Prostate gland (tissue), 2 donors: ENCODE measurements around the gene HAO2.

Experiments used
- CTCF ChIP-seq, 4 experiments: fragments of 200-600 bp in 2 of 4; fragments of 450-650 bp in 2 of 4; sonication (generic) in 2 of 4; IDR thresholded peaks; 1 replicate in 3 of 4; 2 replicates in 1 of 4; pipeline ENCODE4 v1.5.1; 2016 to 2019; ENCODE audit warnings: antibody characterized with exemption in 4 of 4, mild to moderate bottlenecking in 2 of 4, moderate library complexity in 2 of 4
- POLR2A ChIP-seq: fragments of 450-650 bp; IDR thresholded peaks from one replicate; pipeline ENCODE4 v1.6.1; 2016; ENCODE audit warnings: antibody characterized with exemption, mild to moderate bottlenecking
- POLR2AphosphoS5 ChIP-seq: sonication (generic); formaldehyde crosslinking; IDR thresholded peaks from one replicate; pipeline ENCODE4 v1.6.1; 2017; ENCODE audit warnings: antibody characterized with exemption

- TF ChIP-seq CTCF (IDR thresholded peaks at IDR 0.05) (no peak), POLR2A (no peak), POLR2AphosphoS5 (no peak)
Measured at GRCh38 chr1:119380304-119380703, 11.7 kb downstream of the HAO2 start.
